Liver (tissue), 9 donors: Measurements from ENCODE around the gene DMD. TPM values are rescaled to one million over a fixed set of nuclear protein-coding genes. Genes with fewer than 3 reads are reported as not detected.

ENCODE experiments used
- DNase-seq: peaks from one replicate; pipeline ENCODE4 v3.0.0-alpha.2; 2017; ENCODE audit warnings: low spot score
- H3K27ac ChIP-seq, 2 donors: one replicate each; pipeline ENCODE4 v1.7.0; 2013; ENCODE audit warnings: inconsistent platforms in 2 of 2, low read length in 2 of 2, control low read depth in 1 of 2, low read depth in 1 of 2, mild to moderate bottlenecking in 1 of 2
- H3K27me3 ChIP-seq, 4 donors: one replicate each; pipeline versions ENCODE4 v1.6.1 to v1.7.0; 2013; ENCODE audit warnings: low read length in 3 of 4, inconsistent platforms in 1 of 4, mild to moderate bottlenecking in 1 of 4, moderate library complexity in 1 of 4; ENCODE audit not compliant: control insufficient read depth in 4 of 4, insufficient read depth in 4 of 4
- H3K36me3 ChIP-seq, 4 donors: one replicate each; pipeline versions ENCODE4 v1.6.1 to v1.7.0; 2013; ENCODE audit warnings: low read length in 3 of 4, mild to moderate bottlenecking in 3 of 4, low read depth in 1 of 4, moderate library complexity in 1 of 4; ENCODE audit not compliant: control insufficient read depth in 4 of 4, insufficient read depth in 3 of 4
- H3K4me1 ChIP-seq, 4 donors: one replicate each; pipeline versions ENCODE4 v1.6.1 to v1.7.0; 2013; ENCODE audit warnings: low read length in 3 of 4, mild to moderate bottlenecking in 3 of 4, moderate library complexity in 1 of 4; ENCODE audit not compliant: control insufficient read depth in 4 of 4, insufficient read depth in 4 of 4
- H3K4me3 ChIP-seq, 3 donors: one replicate each; pipeline versions ENCODE4 v1.6.1 to v1.7.0; 2013; ENCODE audit warnings: low read length in 3 of 3, control low read depth in 1 of 3, low read depth in 1 of 3, mild to moderate bottlenecking in 1 of 3
- H3K9ac ChIP-seq, 2 donors: one replicate each; pipeline ENCODE4 v1.7.0; 2013; ENCODE audit warnings: low read length in 2 of 2, mild to moderate bottlenecking in 2 of 2, moderate library complexity in 2 of 2, control low read depth in 1 of 2, low read depth in 1 of 2
- H3K9me3 ChIP-seq, 4 donors: one replicate each; pipeline versions ENCODE4 v1.6.1 to v1.7.0; 2013; ENCODE audit warnings: low read length in 3 of 4; ENCODE audit not compliant: control insufficient read depth in 4 of 4
- ATF3 ChIP-seq: IDR thresholded peaks from 2 replicates; pipeline ENCODE4 v1.6.1; 2016; ENCODE audit warnings: antibody characterized with exemption
- EGR1 ChIP-seq, 2 donors: IDR thresholded peaks; 2 replicates each; pipeline ENCODE4 v1.6.1; 2016 to 2018; ENCODE audit warnings: antibody characterized with exemption in 2 of 2, low read depth in 2 of 2
- FOXA1 ChIP-seq: IDR thresholded peaks from 2 replicates; pipeline ENCODE4 v1.6.1; 2016; ENCODE audit warnings: antibody characterized with exemption
- FOXA2 ChIP-seq: IDR thresholded peaks from 2 replicates; pipeline ENCODE4 v1.6.1; 2016; ENCODE audit warnings: antibody characterized with exemption
- HNF4A ChIP-seq, 2 donors: conservative IDR thresholded peaks; 2 replicates each; pipeline ENCODE4 v1.6.1; 2016; ENCODE audit warnings: antibody characterized with exemption in 2 of 2, mild to moderate bottlenecking in 2 of 2
- HNF4G ChIP-seq: IDR thresholded peaks from 2 replicates; pipeline ENCODE4 v1.6.1; 2016; ENCODE audit warnings: antibody characterized with exemption
- JUND ChIP-seq, 2 donors: IDR thresholded peaks; 2 replicates each; pipeline ENCODE4 v1.6.1; 2016; ENCODE audit warnings: antibody characterized with exemption in 2 of 2
- MAX ChIP-seq: IDR thresholded peaks from 2 replicates; pipeline ENCODE4 v1.6.1; 2016; ENCODE audit warnings: antibody characterized with exemption
- NR2F2 ChIP-seq: IDR thresholded peaks from 2 replicates; pipeline ENCODE4 v1.6.1; 2016; ENCODE audit warnings: antibody characterized with exemption
- SP1 ChIP-seq: IDR thresholded peaks from 2 replicates; pipeline ENCODE4 v1.6.1; 2018; ENCODE audit warnings: antibody characterized with exemption, mild to moderate bottlenecking
- TAF1 ChIP-seq: conservative IDR thresholded peaks from 2 replicates; pipeline ENCODE4 v1.6.1; 2016; ENCODE audit warnings: antibody characterized with exemption, mild to moderate bottlenecking
- YY1 ChIP-seq: IDR thresholded peaks from 2 replicates; pipeline ENCODE4 v1.6.1; 2016; ENCODE audit warnings: antibody characterized with exemption, mild to moderate bottlenecking
- WGBS: extraction: QIAGEN DNeasy Blood & Tissue Kit; methylation state at CpG from one replicate; pipeline ENCODE4 v1.1.7; 2013; 5-methylcytosine and 5-hydroxymethylcytosine counted together
- polyA plus RNA-seq, 2 donors: library from polyadenylated mRNA; stranded (reverse) in 1 of 2; unstranded in 1 of 2; fragments of 200-250 nt in 1 of 2; fragments of >200 nt in 1 of 2; fragmentation: Nextera tagmentation in 1 of 2; extraction: Ambion mirVana in 1 of 2; gene quantifications; one replicate each; pipeline versions ENCODE4 v1.2.1 to v1.2.3, GENCODE V29; 2013 to 2015
- total RNA-seq, 2 donors: library from RNA; depleted of rRNA; stranded (reverse); fragments of >200 nt; gene quantifications; one replicate each; pipeline ENCODE4 v1.2.3, GENCODE V29; 2014
- TF ChIP-seq, protein P1 (sequence below): IDR thresholded peaks from 2 replicates; pipeline ENCODE4 v1.6.1; 2016; ENCODE audit warnings: antibody characterized with exemption
- TF ChIP-seq, protein P2 (sequence below): IDR thresholded peaks from 2 replicates; pipeline ENCODE4 v1.6.1; 2016; ENCODE audit warnings: antibody characterized with exemption, mild to moderate bottlenecking
- donor health status: healthy.
- donor health status: healthy.
- donor health status: healthy.
- donor health status: healthy.
- donor health status: healthy.

DMD gene
- total and polyA plus RNA-seq, 4 donors = 14.6 to 61.9 (median 23.9) TPM

DNA sequence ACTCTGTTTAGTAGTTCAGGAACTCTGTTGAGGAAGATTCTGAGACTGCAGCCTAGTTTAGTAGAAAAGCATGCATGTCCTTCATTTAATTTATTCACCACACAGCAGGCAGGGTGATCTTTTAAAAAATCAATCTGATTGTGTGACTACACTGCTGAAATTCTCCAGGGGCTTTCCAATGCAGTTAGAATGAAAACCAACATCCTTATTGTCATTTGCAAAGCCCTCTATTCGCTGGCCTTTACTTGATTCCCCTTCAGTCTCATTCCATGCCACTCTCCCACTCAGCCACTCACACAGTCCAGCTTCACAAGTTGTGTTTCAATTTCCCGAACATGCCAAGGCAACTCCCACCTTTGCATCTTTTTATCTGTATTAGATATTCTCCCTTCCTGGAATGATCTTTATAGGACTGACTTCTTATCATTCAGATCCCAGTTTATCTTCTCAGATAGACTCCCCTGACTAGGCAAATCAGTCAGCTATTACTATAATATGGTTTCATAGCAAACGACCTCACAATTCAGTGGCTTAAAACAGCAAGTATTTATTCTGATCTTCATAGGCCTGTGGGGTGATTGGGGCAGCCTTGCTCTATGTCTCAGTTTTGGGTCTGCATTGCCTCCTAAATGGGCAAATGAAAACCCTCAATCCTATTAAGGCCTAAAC, 2118.2 kb downstream of the DMD start:
- Histone ChIP-seq H3K27me3 (no peaks in the 10 kb centered on the region), H3K4me1 (no peaks in the 10 kb centered on the region), H3K27ac (no peak overlapping the region), H3K4me3 (no peak overlapping the region), H3K9ac (no peak overlapping the region), H3K36me3 (no peaks in the 10 kb centered on the region), H3K9me3 (no peaks in the 10 kb centered on the region)
- TF ChIP-seq MAX (no peak), HNF4A (conservative IDR thresholded peaks at IDR 0.05) (no peak), YY1 (no peak), FOXA1 (no peak), HNF4G (no peak), NR2F2 (no peak), FOXA2 (no peak)
- TF ChIP-seq, protein P1, sequence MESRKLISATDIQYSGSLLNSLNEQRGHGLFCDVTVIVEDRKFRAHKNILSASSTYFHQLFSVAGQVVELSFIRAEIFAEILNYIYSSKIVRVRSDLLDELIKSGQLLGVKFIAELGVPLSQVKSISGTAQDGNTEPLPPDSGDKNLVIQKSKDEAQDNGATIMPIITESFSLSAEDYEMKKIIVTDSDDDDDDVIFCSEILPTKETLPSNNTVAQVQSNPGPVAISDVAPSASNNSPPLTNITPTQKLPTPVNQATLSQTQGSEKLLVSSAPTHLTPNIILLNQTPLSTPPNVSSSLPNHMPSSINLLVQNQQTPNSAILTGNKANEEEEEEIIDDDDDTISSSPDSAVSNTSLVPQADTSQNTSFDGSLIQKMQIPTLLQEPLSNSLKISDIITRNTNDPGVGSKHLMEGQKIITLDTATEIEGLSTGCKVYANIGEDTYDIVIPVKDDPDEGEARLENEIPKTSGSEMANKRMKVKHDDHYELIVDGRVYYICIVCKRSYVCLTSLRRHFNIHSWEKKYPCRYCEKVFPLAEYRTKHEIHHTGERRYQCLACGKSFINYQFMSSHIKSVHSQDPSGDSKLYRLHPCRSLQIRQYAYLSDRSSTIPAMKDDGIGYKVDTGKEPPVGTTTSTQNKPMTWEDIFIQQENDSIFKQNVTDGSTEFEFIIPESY = no peak
- 74% methylated on average over 3 of the region's 3 CpGs for WGBS
- no peak for DNase-seq

GRCh38 chrX:31092476-31092875, 2118.9 kb downstream of the DMD start:
- Histone ChIP-seq H3K9ac (no peak overlapping the region), H3K4me1 (no peaks in the 10 kb centered on the region), H3K9me3 (no peaks in the 10 kb centered on the region), H3K36me3 (no peaks in the 10 kb centered on the region), H3K4me3 (no peak overlapping the region), H3K27ac (no peak overlapping the region), H3K27me3 (no peaks in the 10 kb centered on the region)
- 62% methylated on average over 3 of the region's 3 CpGs for WGBS
- TF ChIP-seq, protein P2, sequence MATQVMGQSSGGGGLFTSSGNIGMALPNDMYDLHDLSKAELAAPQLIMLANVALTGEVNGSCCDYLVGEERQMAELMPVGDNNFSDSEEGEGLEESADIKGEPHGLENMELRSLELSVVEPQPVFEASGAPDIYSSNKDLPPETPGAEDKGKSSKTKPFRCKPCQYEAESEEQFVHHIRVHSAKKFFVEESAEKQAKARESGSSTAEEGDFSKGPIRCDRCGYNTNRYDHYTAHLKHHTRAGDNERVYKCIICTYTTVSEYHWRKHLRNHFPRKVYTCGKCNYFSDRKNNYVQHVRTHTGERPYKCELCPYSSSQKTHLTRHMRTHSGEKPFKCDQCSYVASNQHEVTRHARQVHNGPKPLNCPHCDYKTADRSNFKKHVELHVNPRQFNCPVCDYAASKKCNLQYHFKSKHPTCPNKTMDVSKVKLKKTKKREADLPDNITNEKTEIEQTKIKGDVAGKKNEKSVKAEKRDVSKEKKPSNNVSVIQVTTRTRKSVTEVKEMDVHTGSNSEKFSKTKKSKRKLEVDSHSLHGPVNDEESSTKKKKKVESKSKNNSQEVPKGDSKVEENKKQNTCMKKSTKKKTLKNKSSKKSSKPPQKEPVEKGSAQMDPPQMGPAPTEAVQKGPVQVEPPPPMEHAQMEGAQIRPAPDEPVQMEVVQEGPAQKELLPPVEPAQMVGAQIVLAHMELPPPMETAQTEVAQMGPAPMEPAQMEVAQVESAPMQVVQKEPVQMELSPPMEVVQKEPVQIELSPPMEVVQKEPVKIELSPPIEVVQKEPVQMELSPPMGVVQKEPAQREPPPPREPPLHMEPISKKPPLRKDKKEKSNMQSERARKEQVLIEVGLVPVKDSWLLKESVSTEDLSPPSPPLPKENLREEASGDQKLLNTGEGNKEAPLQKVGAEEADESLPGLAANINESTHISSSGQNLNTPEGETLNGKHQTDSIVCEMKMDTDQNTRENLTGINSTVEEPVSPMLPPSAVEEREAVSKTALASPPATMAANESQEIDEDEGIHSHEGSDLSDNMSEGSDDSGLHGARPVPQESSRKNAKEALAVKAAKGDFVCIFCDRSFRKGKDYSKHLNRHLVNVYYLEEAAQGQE = no peak
- TF ChIP-seq, protein P1 = no peak
- no peak for TF ChIP-seq HNF4G
- DNase-seq = no peak

GRCh38 chrX:31091819-31092218, 2119.5 kb downstream of the DMD start:
- 83% methylated on average over 1 of the region's 1 CpG for WGBS
- TF ChIP-seq JUND (IDR thresholded peaks at IDR 0.05) (no peak), EGR1 (IDR thresholded peaks at IDR 0.05; ENCODE audit: low read depth in 2 of 2) (no peak), FOXA1 (no peak), FOXA2 (no peak), SP1 (no peak), TAF1 (no peak), ATF3 (no peak), YY1 (no peak)
- TF ChIP-seq, protein P2 = no peak
- no peak overlapping the region for H3K4me3 ChIP-seq

More at GRCh38 chrX:31091819-31092218, 2119.5 kb downstream of the DMD start:
- H3K27me3 ChIP-seq = no peaks in the 10 kb centered on the region
- H3K9me3 ChIP-seq = no peaks in the 10 kb centered on the region
- no peak overlapping the region for H3K9ac ChIP-seq
- H3K36me3 ChIP-seq = no peaks in the 10 kb centered on the region
- no peak for DNase-seq
- no peaks in the 10 kb centered on the region for H3K4me1 ChIP-seq
- H3K27ac ChIP-seq = no peak overlapping the region
